Daoy (cell line): Measurements from ENCODE around the gene KCNN3. TPM values are rescaled to one million over a fixed set of nuclear protein-coding genes. Genes with fewer than 3 reads are reported as not detected.

Experiments
- DNase-seq: peaks from one replicate; pipeline ENCODE4 v3.0.0-alpha.2; 2015; ENCODE audit warnings: low read depth
- total RNA-seq: library from RNA; depleted of rRNA; stranded (reverse); fragments of >200 nt; shearing (Covaris generic); gene quantifications from 2 replicates; pipeline ENCODE4 v1.2.3, GENCODE V29; 2014

Gene KCNN3
- total RNA-seq, 1 experiment from 2014 or later = 9.1 TPM

- no peak for DNase-seq
These were observed 98.0 kb downstream of the KCNN3 start for GRCh38 chr1:154772056-154772455.

- no peak for DNase-seq
These were observed 99.0 kb downstream of the KCNN3 start for GRCh38 chr1:154770897-154771594.

- no peak for DNase-seq
These were observed 100.7 kb downstream of the KCNN3 start for GRCh38 chr1:154769193-154769895.

- no peak for DNase-seq
These were observed 101.5 kb downstream of the KCNN3 start for GRCh38 chr1:154768456-154769125.

GRCh38 chr1:154767315-154768240, 102.5 kb downstream of the KCNN3 start:
- peak; percentile 95 for DNase-seq

GRCh38 chr1:154765970-154766369, 104.1 kb downstream of the KCNN3 start:
- DNase-seq = no peak

GRCh38 chr1:154764773-154765172, 105.3 kb downstream of the KCNN3 start:
- DNase-seq = no peak

GRCh38 chr1:154764181-154764580, 105.9 kb downstream of the KCNN3 start:
- no peak for DNase-seq

GRCh38 chr1:154760469-154760933, 109.6 kb downstream of the KCNN3 start:
- no peak for DNase-seq

GRCh38 chr1:154759793-154760192, 110.3 kb downstream of the KCNN3 start:
- no peak for DNase-seq

- no peak for DNase-seq
These were observed 110.9 kb downstream of the KCNN3 start for GRCh38 chr1:154759196-154759595.

GRCh38 chr1:154758346-154758745, 111.7 kb downstream of the KCNN3 start:
- DNase-seq = no peak

- no peak for DNase-seq
These were observed 113.1 kb downstream of the KCNN3 start for GRCh38 chr1:154756793-154757548.

GRCh38 chr1:154755858-154756730, 114.0 kb downstream of the KCNN3 start:
- DNase-seq = peak; percentile 78

- DNase-seq = no peak
These were observed 116.7 kb downstream of the KCNN3 start for GRCh38 chr1:154753426-154753825.

GRCh38 chr1:154752273-154753030, 117.6 kb downstream of the KCNN3 start:
- DNase-seq = no peak

- no peak for DNase-seq
These were observed 118.4 kb downstream of the KCNN3 start for GRCh38 chr1:154751690-154752089.

GRCh38 chr1:154750681-154751665, 119.1 kb downstream of the KCNN3 start:
- no peak for DNase-seq
